PC-9 (cell line): ENCODE measurements around the gene ARHGAP45. TPM values are rescaled to one million over a fixed set of nuclear protein-coding genes. Genes with fewer than 3 reads are reported as not detected.
"Not testable (repeated sequence)": the region's sequence is repeated elsewhere in the genome, so short reads cannot be mapped to it uniquely, and the experiment has no call there.

Experiments
- BruUV-seq: library from RNA; stranded (reverse); fragments of 400-500 nt; replicated peaks from 2 replicates; lab custom pipeline; 2021; lab: Mats Ljungman, UMichigan
- CTCF ChIA-PET: fragments of 300-600 bp; sonication (Branson Sonifier 250); formaldehyde crosslinking; loops from one replicate; lab custom pipeline; 2022; ENCODE audit warnings: antibody characterized with exemption; lab: Charles Lee
- POLR2A ChIA-PET: fragments of 300-600 bp; sonication (Branson Sonifier 250); formaldehyde crosslinking; loops from one replicate; lab custom pipeline; 2022; ENCODE audit warnings: antibody characterized with exemption; ENCODE audit not compliant: unreplicated experiment; lab: Charles Lee
- DNase-seq, 2 experiments: peaks; one replicate each; pipeline versions ENCODE4 v3.0.0 to v3.0.0-alpha.2; 2015 to 2022; ENCODE audit warnings: mixed read lengths in 1 of 2
- H2AFZ ChIP-seq: fragments of 200-600 bp; sonication (generic); 2 replicates; pipeline ENCODE4 v1.8.1; 2017; ENCODE audit warnings: antibody characterized with exemption
- H3F3A ChIP-seq: fragments of 200-600 bp; sonication (generic); 2 replicates; pipeline ENCODE4 v1.8.1; 2017; ENCODE audit warnings: antibody characterized with exemption, mild to moderate bottlenecking, low read depth; ENCODE audit not compliant: insufficient read depth
- H3K27ac ChIP-seq: fragments of 200-600 bp; sonication (generic); 2 replicates; pipeline ENCODE4 v1.6.1; 2016; ENCODE audit warnings: mixed run types
- H3K27me3 ChIP-seq: fragments of 200-600 bp; sonication (generic); 2 replicates; pipeline ENCODE4 v1.6.1; 2016; ENCODE audit warnings: low read depth, mixed run types; ENCODE audit not compliant: insufficient read depth
- H3K36me3 ChIP-seq: fragments of 200-600 bp; sonication (generic); 2 replicates; pipeline ENCODE4 v1.6.1; 2016; ENCODE audit warnings: low read depth, mixed run types
- H3K4me1 ChIP-seq: fragments of 200-600 bp; sonication (generic); replicated peaks from 2 replicates; pipeline ENCODE4 v1.6.1; 2016; ENCODE audit warnings: mixed run types; ENCODE audit not compliant: insufficient read depth
- H3K4me2 ChIP-seq: fragments of 200-600 bp; sonication (generic); 2 replicates; pipeline ENCODE4 v1.6.1; 2017; ENCODE audit warnings: mixed run types
- H3K4me3 ChIP-seq: fragments of 200-600 bp; sonication (generic); 2 replicates; pipeline ENCODE4 v1.6.1; 2016; ENCODE audit warnings: mixed run types
- H3K79me2 ChIP-seq: fragments of 200-600 bp; sonication (generic); 2 replicates; pipeline ENCODE4 v1.6.1; 2017; ENCODE audit warnings: low read depth, mixed run types
- H3K9me2 ChIP-seq: fragments of 200-600 bp; sonication (generic); 2 replicates; pipeline ENCODE4 v1.8.1; 2017; ENCODE audit warnings: mild to moderate bottlenecking; ENCODE audit not compliant: insufficient read depth
- H3K9me3 ChIP-seq: fragments of 200-600 bp; sonication (generic); 2 replicates; pipeline ENCODE4 v1.8.1; 2016; ENCODE audit warnings: low read depth; ENCODE audit not compliant: insufficient read depth
- H4K20me1 ChIP-seq: fragments of 200-600 bp; sonication (generic); 2 replicates; pipeline ENCODE4 v1.8.1; 2017; ENCODE audit not compliant: insufficient read depth
- CTCF ChIP-seq: fragments of 200-600 bp; sonication (generic); conservative IDR thresholded peaks from 2 replicates; pipeline ENCODE4 v1.6.1; 2017; ENCODE audit warnings: mixed run types, antibody characterized with exemption, mild to moderate bottlenecking, moderate library complexity
- EZH2 ChIP-seq: fragments of 200-600 bp; sonication (generic); IDR thresholded peaks from 2 replicates; pipeline ENCODE4 v1.8.0; 2017; ENCODE audit warnings: antibody characterized with exemption, low read depth
- intact Hi-C: fragments of 100-400 bp; cut with micrococcal nuclease; formaldehyde crosslinking; loops from one replicate; pipeline ENCODE4 v1.10.0; 2022; ENCODE audit not compliant: unreplicated experiment
- total RNA-seq: library from RNA; stranded (reverse); gene quantifications from 2 replicates; pipeline ENCODE4 v1.2.3, GENCODE V29; 2021

The ARHGAP45 gene
- total RNA-seq, 1 experiment from 2014 or later: 20.2 TPM

- Histone ChIP-seq H3K27ac (no peak overlapping the region), H3K4me2 (no peak overlapping the region), H3K4me3 (no peak overlapping the region), H2AFZ (no peak overlapping the region), H3K27me3 (no peaks in the 10 kb centered on the region), H3K9me2 (no peaks in the 10 kb centered on the region), H3F3A (peaks cover 50% of the 10 kb centered on the region; the same call in 1 of the 2 replicates), H3K9me3 (no peaks in the 10 kb centered on the region), H4K20me1 (peaks cover 42% of the 10 kb centered on the region), H3K4me1 (no peaks in the 10 kb centered on the region), H3K36me3 (no peaks in the 10 kb centered on the region), H3K79me2 (0 out of 2 replicates have a peak, but pooled peaks cover 6% of the 10 kb centered on the region)
- TF ChIP-seq CTCF (no peak), EZH2 (no peak)
- intact Hi-C loops: no loop called here
- DNase-seq: no peak
- BruUV-seq: no TSS peak
- POLR2A ChIA-PET: no interaction called here
- CTCF ChIA-PET: no interaction called here
Observed at GRCh38 chr19:1128106-1128505, 61.1 kb downstream of the ARHGAP45 start.

DNA sequence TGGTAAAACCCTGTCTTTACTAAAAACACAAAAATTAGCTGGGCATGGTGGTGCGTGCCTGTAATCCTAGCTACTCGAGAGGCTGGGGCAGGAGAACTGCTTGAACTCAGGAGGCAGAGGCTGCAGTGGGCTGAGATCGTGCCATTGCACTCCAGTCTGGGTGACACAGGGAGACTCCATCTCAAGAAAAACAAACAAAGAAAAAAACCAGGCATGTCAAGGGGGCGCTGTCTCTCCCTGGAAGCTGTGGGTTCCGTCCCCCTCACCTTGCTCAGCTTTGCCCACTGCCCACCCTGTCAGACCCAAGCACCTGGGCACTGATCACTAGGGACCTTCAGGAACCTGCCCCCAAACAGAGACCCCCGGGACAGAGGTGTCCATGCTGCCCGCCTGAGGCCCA is 62.1 kb downstream of the ARHGAP45 start:
- H2AFZ ChIP-seq, DNase-seq, H3K9me2 ChIP-seq, H3K4me3 ChIP-seq, intact Hi-C loops, H3K27me3 ChIP-seq, H3K4me1 ChIP-seq, H3K4me2 ChIP-seq, H3K36me3 ChIP-seq, H3K27ac ChIP-seq, BruUV-seq, POLR2A ChIA-PET, H3K9me3 ChIP-seq, CTCF ChIA-PET: not testable (repeated sequence)
- Histone ChIP-seq H4K20me1 (peaks cover 35% of the 10 kb centered on the region), H3F3A (peaks cover 41% of the 10 kb centered on the region; the same call in 1 of the 2 replicates), H3K79me2 (peaks cover 11% of the 10 kb centered on the region; the same call in 1 of the 2 replicates)

- Histone ChIP-seq H3K27ac (no peak overlapping the region), H2AFZ (no peak overlapping the region), H3K4me1 (no peaks in the 10 kb centered on the region), H3K4me2 (no peak overlapping the region), H3K4me3 (no peak overlapping the region), H3K9me2 (no peaks in the 10 kb centered on the region), H3F3A (peaks cover 40% of the 10 kb centered on the region; the same call in 1 of the 2 replicates), H3K9me3 (no peaks in the 10 kb centered on the region), H3K27me3 (no peaks in the 10 kb centered on the region), H4K20me1 (peaks cover 36% of the 10 kb centered on the region), H3K36me3 (no peaks in the 10 kb centered on the region), H3K79me2 (peaks cover 15% of the 10 kb centered on the region)
- ChIA-PET CTCF (no interaction called here), POLR2A (no interaction called here)
- no TSS peak for BruUV-seq
- no peak for DNase-seq
- intact Hi-C loops: no loop called here
- no peak for TF ChIP-seq CTCF
Observed at GRCh38 chr19:1129535-1129934, 62.6 kb downstream of the ARHGAP45 start.
